ENCODE measurements around the gene GSS.

GRCh38 chr20:34883087-34883688, 72.4 kb downstream of the GSS start:
- TF ChIP-seq CTCF (IDR thresholded peaks at IDR 0.05) (no peak), POLR2A (IDR thresholded peaks at IDR 0.05) (no peak)
